ENCODE results near the gene GPAT3.

The GPAT3 gene

GRCh38 chr4:83563998-83564397 is 28.1 kb downstream of the GPAT3 start:
- Histone ChIP-seq H3K27ac (no peak overlapping the region), H3K36me3 (replicated peaks) (no peaks in the 10 kb centered on the region), H3K27me3 (replicated peaks) (no peaks in the 10 kb centered on the region), H3K4me3 (ENCODE audit: low read depth, low read length) (no peak overlapping the region)
- no peak for TF ChIP-seq CTCF (IDR thresholded peaks at IDR 0.05; ENCODE audit: low read depth, low read length, missing control alignments)
- in situ Hi-C loops (cut with HindIII; ENCODE audit: low pct_ligation_motif_present, low sequenced_read_pairs) = no loop called here
- no peak for DNase-seq

GRCh38 chr4:83568062-83568461 is 32.2 kb downstream of the GPAT3 start:
- DNase-seq = no peak
- no peak for TF ChIP-seq CTCF (IDR thresholded peaks at IDR 0.05; ENCODE audit: low read depth, low read length, missing control alignments)
- Histone ChIP-seq H3K27ac (no peak overlapping the region), H3K4me3 (ENCODE audit: low read depth, low read length) (no peak overlapping the region), H3K36me3 (replicated peaks) (no peaks in the 10 kb centered on the region), H3K27me3 (replicated peaks) (no peaks in the 10 kb centered on the region)
- in situ Hi-C loops (cut with HindIII; ENCODE audit: low pct_ligation_motif_present, low sequenced_read_pairs) = no loop called here

- no peak for TF ChIP-seq CTCF (IDR thresholded peaks at IDR 0.05; ENCODE audit: low read depth, low read length, missing control alignments)
- no peaks in the 10 kb centered on the region for H3K27me3 ChIP-seq (replicated peaks)
- no peaks in the 10 kb centered on the region for H3K36me3 ChIP-seq (replicated peaks)
- H3K27ac ChIP-seq = no peak overlapping the region
- in situ Hi-C loops (cut with HindIII; ENCODE audit: low pct_ligation_motif_present, low sequenced_read_pairs) = no loop called here
- DNase-seq = no peak
- H3K4me3 ChIP-seq (ENCODE audit: low read depth, low read length) = no peak overlapping the region
Measured at GRCh38 chr4:83569429-83569828, 33.5 kb downstream of the GPAT3 start.

GRCh38 chr4:83569987-83570386 is 34.1 kb downstream of the GPAT3 start:
- Histone ChIP-seq H3K27ac (no peak overlapping the region), H3K36me3 (replicated peaks) (no peaks in the 10 kb centered on the region), H3K27me3 (replicated peaks) (no peaks in the 10 kb centered on the region), H3K4me3 (ENCODE audit: low read depth, low read length) (no peak overlapping the region)
- in situ Hi-C loops (cut with HindIII; ENCODE audit: low pct_ligation_motif_present, low sequenced_read_pairs) = no loop called here
- no peak for TF ChIP-seq CTCF (IDR thresholded peaks at IDR 0.05; ENCODE audit: low read depth, low read length, missing control alignments)
- DNase-seq = no peak

- DNase-seq = no peak
Measured at GRCh38 chr4:83572848-83573247, 36.9 kb downstream of the GPAT3 start.

More at GRCh38 chr4:83572848-83573247, 36.9 kb downstream of the GPAT3 start:
- Histone ChIP-seq H3K4me3 (ENCODE audit: low read depth, low read length) (no peak overlapping the region), H3K27me3 (replicated peaks) (no peaks in the 10 kb centered on the region), H3K36me3 (replicated peaks) (no peaks in the 10 kb centered on the region), H3K27ac (no peak overlapping the region)
- in situ Hi-C loops (cut with HindIII; ENCODE audit: low pct_ligation_motif_present, low sequenced_read_pairs) = no loop called here
- no peak for TF ChIP-seq CTCF (IDR thresholded peaks at IDR 0.05; ENCODE audit: low read depth, low read length, missing control alignments)

All from brain microvascular endothelial cell (primary cell).